Nephron (organoid): ENCODE results near the gene GRIK2.

Source experiments
- H3K27ac Mint-ChIP-seq, 3 experiments: 2 replicates each; pipeline ENCODE4 v1.8.0; 2020; ENCODE audit warnings: mixed read lengths in 3 of 3, mild to moderate bottlenecking in 2 of 3, moderate library complexity in 1 of 3
- H3K27me3 Mint-ChIP-seq: 2 replicates; pipeline ENCODE4 v1.8.0; 2021; ENCODE audit warnings: low read depth, mild to moderate bottlenecking, moderate library complexity, mixed read lengths
- H3K36me3 Mint-ChIP-seq: 2 replicates; pipeline ENCODE4 v1.8.0; 2020; ENCODE audit warnings: low read depth, mixed read lengths
- H3K4me1 Mint-ChIP-seq: 2 replicates; pipeline ENCODE4 v1.8.0; 2020; ENCODE audit warnings: mixed read lengths
- H3K4me3 Mint-ChIP-seq, 3 experiments: 2 replicates each; pipeline ENCODE4 v1.8.0; 2020; ENCODE audit warnings: mild to moderate bottlenecking in 3 of 3, mixed read lengths in 3 of 3, moderate library complexity in 2 of 3
- H3K9me3 Mint-ChIP-seq: 2 replicates; pipeline ENCODE4 v1.8.0; 2020; ENCODE audit warnings: mixed read lengths
- TF ChIP-seq, protein P1 (sequence below), 3 experiments: fragments of 200-600 bp; sonication (generic); IDR thresholded peaks; one replicate each; pipeline ENCODE4 v1.5.0; 2021; ENCODE audit warnings: antibody characterized with exemption in 3 of 3; ENCODE audit not compliant: unreplicated experiment in 3 of 3

The GRIK2 gene

DNA sequence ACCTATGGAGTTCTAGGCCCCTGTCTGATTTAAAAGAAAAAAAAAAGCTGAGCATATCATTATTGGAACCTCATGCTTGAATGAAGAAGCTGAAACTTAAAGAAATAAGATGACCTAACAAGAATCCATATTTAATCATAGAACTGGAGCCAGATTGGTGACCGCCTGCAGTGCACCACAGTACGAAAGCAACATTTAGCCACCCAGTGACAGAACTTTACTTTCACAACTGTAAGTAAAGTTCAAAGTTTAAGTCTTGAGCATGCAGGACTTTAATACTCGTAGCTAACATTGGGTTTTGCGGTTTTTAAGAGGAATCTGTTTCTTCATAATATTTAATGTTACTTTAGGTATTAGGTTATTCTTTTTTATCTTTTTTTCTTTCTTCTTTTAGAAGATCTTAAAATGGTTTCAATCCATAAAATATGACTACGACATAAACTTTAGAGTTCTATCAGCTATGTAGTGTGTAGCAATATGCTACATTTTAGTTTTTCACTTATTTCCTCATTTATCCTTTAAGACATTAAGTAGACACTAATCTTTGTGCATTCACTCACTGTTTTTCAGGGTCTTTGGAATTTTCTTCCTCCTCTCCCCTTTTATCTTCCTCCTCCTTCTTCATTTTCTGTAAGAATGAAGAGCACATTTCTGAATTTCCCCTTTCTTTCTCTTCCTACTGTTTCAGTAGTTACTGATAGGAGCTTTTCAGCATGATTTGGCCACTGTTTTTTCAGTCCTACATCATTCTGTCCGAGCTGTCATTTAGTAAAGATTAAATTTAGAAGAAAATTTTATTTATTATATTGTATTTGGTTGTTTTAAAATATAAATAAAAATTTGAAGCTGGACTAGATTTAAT is 514.1 kb downstream of the GRIK2 start:
- no peaks in the 10 kb centered on the region for H3K9me3 Mint-ChIP-seq
- H3K27me3 Mint-ChIP-seq = no peaks in the 10 kb centered on the region
- H3K4me3 Mint-ChIP-seq = no peak overlapping the region
- no peak overlapping the region for H3K27ac Mint-ChIP-seq
- no peaks in the 10 kb centered on the region for H3K36me3 Mint-ChIP-seq
- TF ChIP-seq, protein P1, sequence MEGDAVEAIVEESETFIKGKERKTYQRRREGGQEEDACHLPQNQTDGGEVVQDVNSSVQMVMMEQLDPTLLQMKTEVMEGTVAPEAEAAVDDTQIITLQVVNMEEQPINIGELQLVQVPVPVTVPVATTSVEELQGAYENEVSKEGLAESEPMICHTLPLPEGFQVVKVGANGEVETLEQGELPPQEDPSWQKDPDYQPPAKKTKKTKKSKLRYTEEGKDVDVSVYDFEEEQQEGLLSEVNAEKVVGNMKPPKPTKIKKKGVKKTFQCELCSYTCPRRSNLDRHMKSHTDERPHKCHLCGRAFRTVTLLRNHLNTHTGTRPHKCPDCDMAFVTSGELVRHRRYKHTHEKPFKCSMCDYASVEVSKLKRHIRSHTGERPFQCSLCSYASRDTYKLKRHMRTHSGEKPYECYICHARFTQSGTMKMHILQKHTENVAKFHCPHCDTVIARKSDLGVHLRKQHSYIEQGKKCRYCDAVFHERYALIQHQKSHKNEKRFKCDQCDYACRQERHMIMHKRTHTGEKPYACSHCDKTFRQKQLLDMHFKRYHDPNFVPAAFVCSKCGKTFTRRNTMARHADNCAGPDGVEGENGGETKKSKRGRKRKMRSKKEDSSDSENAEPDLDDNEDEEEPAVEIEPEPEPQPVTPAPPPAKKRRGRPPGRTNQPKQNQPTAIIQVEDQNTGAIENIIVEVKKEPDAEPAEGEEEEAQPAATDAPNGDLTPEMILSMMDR (IDR thresholded peaks at IDR 0.05; ENCODE audit: unreplicated experiment in 3 of 3) = no peak
- H3K4me1 Mint-ChIP-seq = no peaks in the 10 kb centered on the region

DNA sequence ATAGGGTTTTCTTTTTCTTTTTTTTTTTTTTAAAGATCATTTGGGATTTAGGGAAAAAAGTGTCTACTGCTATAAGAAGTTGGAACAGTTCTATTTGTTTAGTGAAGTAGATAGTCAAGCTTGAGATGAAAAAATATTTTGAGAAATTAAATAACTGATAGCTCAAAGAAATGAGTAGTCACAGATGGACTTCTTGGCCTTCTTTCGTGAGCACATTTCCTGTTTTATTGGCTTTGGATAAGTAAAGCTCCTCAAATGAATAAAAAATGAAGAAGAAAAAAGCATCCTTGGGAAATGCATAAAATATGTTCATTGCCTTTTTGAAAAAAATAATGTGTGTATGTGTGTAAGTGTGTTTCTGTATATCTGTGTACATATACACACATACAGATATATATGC is 515.9 kb downstream of the GRIK2 start:
- TF ChIP-seq, protein P1 (IDR thresholded peaks at IDR 0.05; ENCODE audit: unreplicated experiment in 3 of 3) = no peak
- Mint-ChIP-seq H3K4me3 (no peak overlapping the region), H3K4me1 (no peaks in the 10 kb centered on the region)

GRCh38 chr6:101912311-101912710 is 518.8 kb downstream of the GRIK2 start:
- TF ChIP-seq, protein P1 (IDR thresholded peaks at IDR 0.05; ENCODE audit: unreplicated experiment in 3 of 3) = no peak
- no peak overlapping the region for H3K4me3 Mint-ChIP-seq
- no peak overlapping the region for H3K27ac Mint-ChIP-seq
- no peaks in the 10 kb centered on the region for H3K36me3 Mint-ChIP-seq
- no peaks in the 10 kb centered on the region for H3K27me3 Mint-ChIP-seq
- no peaks in the 10 kb centered on the region for H3K9me3 Mint-ChIP-seq
- H3K4me1 Mint-ChIP-seq = no peaks in the 10 kb centered on the region

More for the DNA sequence above, 515.9 kb downstream of the GRIK2 start:
- Mint-ChIP-seq H3K36me3 (no peaks in the 10 kb centered on the region), H3K27ac (no peak overlapping the region), H3K9me3 (no peaks in the 10 kb centered on the region), H3K27me3 (no peaks in the 10 kb centered on the region)

GRCh38 chr6:101918471-101918870 is 525.0 kb downstream of the GRIK2 start:
- Mint-ChIP-seq H3K27ac (no peak overlapping the region), H3K4me1 (no peaks in the 10 kb centered on the region), H3K9me3 (no peaks in the 10 kb centered on the region), H3K4me3 (no peak overlapping the region), H3K36me3 (no peaks in the 10 kb centered on the region), H3K27me3 (no peaks in the 10 kb centered on the region)
- TF ChIP-seq, protein P1 (IDR thresholded peaks at IDR 0.05; ENCODE audit: unreplicated experiment in 3 of 3) = no peak

DNA sequence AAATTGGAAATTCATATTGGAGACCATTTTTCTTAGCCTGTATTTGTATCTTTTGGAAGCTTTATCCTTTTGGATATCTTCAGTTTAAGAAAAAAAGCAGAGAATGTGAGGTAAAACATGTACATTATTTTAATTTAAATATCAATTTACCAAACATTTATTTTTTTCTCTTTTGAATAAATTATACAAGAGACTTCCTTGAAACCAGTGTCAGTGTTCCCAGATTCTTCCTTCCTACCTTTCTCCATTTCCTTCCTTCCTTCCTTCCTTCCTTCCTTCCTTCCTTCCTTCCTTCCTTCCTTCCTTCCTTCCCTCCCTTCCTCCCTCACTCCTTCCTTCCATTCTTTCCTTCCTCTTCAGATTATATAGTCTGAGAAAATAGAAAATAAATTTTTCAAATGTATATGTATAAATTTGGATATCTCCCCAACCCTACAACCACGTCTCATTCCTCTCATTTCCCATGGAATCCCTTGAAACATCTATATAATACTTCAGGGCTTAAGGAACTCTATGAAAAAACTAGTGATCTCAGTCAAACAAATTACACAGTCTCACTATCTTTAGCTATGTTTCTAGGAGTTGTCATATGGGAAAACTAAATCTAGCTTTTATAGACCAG is 528.4 kb downstream of the GRIK2 start:
- Mint-ChIP-seq H3K4me3 (no peak overlapping the region), H3K9me3 (no peaks in the 10 kb centered on the region), H3K36me3 (no peaks in the 10 kb centered on the region)

More for the DNA sequence above, 528.4 kb downstream of the GRIK2 start:
- TF ChIP-seq, protein P1 (IDR thresholded peaks at IDR 0.05; ENCODE audit: unreplicated experiment in 3 of 3) = no peak
- Mint-ChIP-seq H3K27me3 (no peaks in the 10 kb centered on the region), H3K27ac (no peak overlapping the region), H3K4me1 (no peaks in the 10 kb centered on the region)
